IPS DF 6.9 (cell line): ENCODE results near the gene VEGFB.

ENCODE experiments used
- DNase-seq: peaks from one replicate; pipeline ENCODE4 v3.0.0-alpha.2; 2013; ENCODE audit warnings: low read depth, low spot score
- H3K27ac ChIP-seq: one replicate; pipeline ENCODE4 v1.5.1; 2013; ENCODE audit warnings: low read length, control low read depth
- H3K27me3 ChIP-seq: 2 replicates; pipeline ENCODE4 v1.6.1; 2013; ENCODE audit warnings: mild to moderate bottlenecking, low read length; ENCODE audit not compliant: control insufficient read depth, insufficient read depth
- H3K36me3 ChIP-seq: 2 replicates; pipeline ENCODE4 v1.6.1; 2013; ENCODE audit warnings: low read length; ENCODE audit not compliant: control insufficient read depth, insufficient read depth
- H3K4me1 ChIP-seq: 2 replicates; pipeline ENCODE4 v1.6.1; 2013; ENCODE audit warnings: low read length; ENCODE audit not compliant: control insufficient read depth, insufficient read depth
- H3K4me3 ChIP-seq: 2 replicates; pipeline ENCODE4 v1.5.1; 2013; ENCODE audit warnings: mild to moderate bottlenecking, low read length
- H3K9me3 ChIP-seq: 2 replicates; pipeline ENCODE4 v1.6.1; 2013; ENCODE audit warnings: low read length, inconsistent platforms; ENCODE audit not compliant: control insufficient read depth, insufficient read depth
- WGBS: extraction: QIAGEN DNeasy Blood & Tissue Kit; methylation state at CpG from one replicate; pipeline ENCODE4 v1.1.7; 2013; ENCODE audit warnings: mixed read lengths, missing lambda C conversion rate; ENCODE audit not compliant: insufficient read length, insufficient coverage; 5-methylcytosine and 5-hydroxymethylcytosine counted together

The VEGFB gene

DNA sequence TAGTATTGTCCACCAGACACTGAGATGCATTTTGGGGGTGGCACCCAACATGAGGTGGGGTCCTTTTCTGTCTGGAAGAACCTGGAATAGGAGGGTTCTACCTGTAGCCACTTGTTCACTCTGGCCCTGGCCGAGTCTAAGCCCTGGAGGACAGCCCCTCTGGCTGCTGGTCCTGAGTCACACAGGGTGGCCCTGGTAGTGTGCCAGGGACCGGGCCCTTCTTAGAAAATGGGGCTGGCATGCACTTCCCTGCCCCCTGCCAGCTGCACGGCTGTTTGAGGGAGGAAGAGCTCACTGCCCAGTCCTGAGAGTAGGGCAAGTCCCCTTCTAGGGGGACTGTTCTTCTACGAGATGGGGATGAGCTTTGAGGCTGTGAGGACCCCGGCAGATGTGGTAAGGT lies 19.1 kb downstream of the VEGFB start:
- no peaks in the 10 kb centered on the region for H3K27me3 ChIP-seq
- H3K4me1 ChIP-seq, result peaks cover 14% of the 10 kb centered on the region
- no peak overlapping the region for H3K4me3 ChIP-seq
- DNase-seq, result no peak
- H3K9me3 ChIP-seq, result no peaks in the 10 kb centered on the region
- no peak overlapping the region for H3K27ac ChIP-seq
- WGBS, result no CpG with 5 or more reads among the region's 5 CpGs
- H3K36me3 ChIP-seq, result peaks cover 28% of the 10 kb centered on the region

- H3K27ac ChIP-seq, result no peak overlapping the region
- WGBS, result no CpG with 5 or more reads among the region's 7 CpGs
These were observed 19.9 kb downstream of the VEGFB start for GRCh38 chr11:64254326-64254725.

DNA sequence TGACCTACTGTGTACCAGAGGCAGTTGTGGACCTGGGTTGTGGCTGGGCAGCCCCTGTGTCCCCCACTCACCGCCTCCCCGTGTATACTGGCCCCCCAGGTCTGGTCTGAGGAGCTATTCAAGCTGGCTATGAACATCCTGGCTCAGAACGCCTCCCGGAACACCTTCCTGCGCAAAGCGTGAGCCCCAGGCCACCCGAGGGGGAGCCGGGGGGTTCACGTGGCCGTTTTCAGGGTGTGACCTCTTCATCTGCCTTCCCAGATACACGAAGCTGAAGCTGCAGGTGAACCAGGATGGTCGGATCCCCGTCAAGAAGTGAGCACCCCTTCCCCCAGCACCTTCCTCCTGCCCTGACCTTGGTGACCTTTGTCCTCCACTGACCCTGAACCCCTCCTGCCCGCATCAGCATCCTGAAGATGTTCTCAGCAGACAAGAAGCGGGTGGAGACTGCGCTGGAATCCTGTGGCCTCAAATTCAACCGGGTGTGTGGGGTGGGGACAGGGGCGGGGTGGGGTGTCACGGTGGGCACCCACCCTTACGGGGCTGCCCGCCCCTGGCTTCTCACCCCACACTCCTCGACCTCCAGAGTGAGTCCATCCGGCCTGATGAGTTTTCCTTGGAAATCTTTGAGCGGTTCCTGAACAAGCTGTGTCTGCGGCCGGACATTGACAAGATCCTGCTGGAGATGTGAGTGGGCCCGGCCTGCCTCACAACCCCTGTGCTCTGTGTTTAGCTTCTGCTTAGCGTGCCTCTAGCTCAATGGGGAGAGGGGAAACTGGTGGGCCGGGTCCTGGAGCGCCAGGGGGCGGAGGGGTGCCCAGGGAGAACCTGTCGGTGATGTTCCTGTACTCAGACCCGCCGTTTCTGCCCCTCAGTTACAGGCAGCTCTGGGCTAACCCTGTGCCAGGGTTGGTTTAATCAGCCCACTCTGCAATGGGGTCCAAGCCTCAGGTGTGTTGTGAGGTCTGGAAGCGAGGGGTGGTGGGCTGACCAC lies 21.0 kb downstream of the VEGFB start:
- Histone ChIP-seq H3K4me1 (0 out of 2 replicates have a peak, but pooled peaks cover 4% of the 10 kb centered on the region), H3K36me3 (peaks cover 46% of the 10 kb centered on the region), H3K27ac (no peak overlapping the region), H3K9me3 (no peaks in the 10 kb centered on the region), H3K27me3 (no peaks in the 10 kb centered on the region), H3K4me3 (no peak overlapping the region)
- no peak for DNase-seq
- WGBS, result no CpG with 5 or more reads among the region's 35 CpGs

More at GRCh38 chr11:64254326-64254725, 19.9 kb downstream of the VEGFB start:
- Histone ChIP-seq H3K36me3 (peaks cover 36% of the 10 kb centered on the region), H3K27me3 (no peaks in the 10 kb centered on the region), H3K9me3 (no peaks in the 10 kb centered on the region), H3K4me1 (peaks cover 8% of the 10 kb centered on the region; the same call in 1 of the 2 replicates), H3K4me3 (no peak overlapping the region; the same call in 1 of the 2 replicates)
- DNase-seq, result no peak

GRCh38 chr11:64256300-64256699 lies 21.9 kb downstream of the VEGFB start:
- Histone ChIP-seq H3K27ac (no peak overlapping the region), H3K9me3 (no peaks in the 10 kb centered on the region), H3K27me3 (no peaks in the 10 kb centered on the region), H3K36me3 (peaks cover 49% of the 10 kb centered on the region), H3K4me3 (no peak overlapping the region), H3K4me1 (0 out of 2 replicates have a peak, but pooled peaks cover 4% of the 10 kb centered on the region)
- DNase-seq, result no peak
- no CpG with 5 or more reads among the region's 15 CpGs for WGBS

DNA sequence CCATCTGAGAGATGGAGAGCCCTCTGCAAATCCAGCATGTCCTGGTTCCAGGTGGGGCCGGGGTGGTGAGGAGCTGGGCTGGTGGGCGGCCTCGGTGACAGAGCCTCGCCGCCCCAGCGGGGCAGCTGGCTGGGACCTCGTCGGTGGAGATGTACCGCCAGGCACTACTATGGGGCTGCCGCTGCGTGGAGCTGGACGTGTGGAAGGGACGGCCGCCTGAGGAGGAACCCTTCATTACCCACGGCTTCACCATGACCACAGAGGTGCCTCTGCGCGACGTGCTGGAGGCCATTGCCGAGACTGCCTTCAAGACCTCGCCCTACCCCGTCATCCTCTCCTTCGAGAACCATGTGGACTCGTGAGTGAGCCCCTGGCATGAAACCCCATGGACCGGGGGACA lies 24.0 kb downstream of the VEGFB start:
- Histone ChIP-seq H3K9me3 (no peaks in the 10 kb centered on the region), H3K27me3 (no peaks in the 10 kb centered on the region), H3K36me3 (peaks cover 60% of the 10 kb centered on the region), H3K4me1 (no peaks in the 10 kb centered on the region), H3K4me3 (no peak overlapping the region), H3K27ac (no peak overlapping the region)
- no CpG with 5 or more reads among the region's 24 CpGs for WGBS
- DNase-seq, result no peak

GRCh38 chr11:64258946-64259532 lies 24.7 kb downstream of the VEGFB start:
- Histone ChIP-seq H3K27ac (no peak overlapping the region), H3K27me3 (no peaks in the 10 kb centered on the region), H3K4me1 (0 out of 2 replicates have a peak, but pooled peaks cover 1% of the 10 kb centered on the region), H3K4me3 (no peak overlapping the region), H3K36me3 (peaks cover 63% of the 10 kb centered on the region), H3K9me3 (no peaks in the 10 kb centered on the region)
- no CpG with 5 or more reads among the region's 32 CpGs for whole genome bisulfite sequencing
- DNase-seq, result no peak

DNA sequence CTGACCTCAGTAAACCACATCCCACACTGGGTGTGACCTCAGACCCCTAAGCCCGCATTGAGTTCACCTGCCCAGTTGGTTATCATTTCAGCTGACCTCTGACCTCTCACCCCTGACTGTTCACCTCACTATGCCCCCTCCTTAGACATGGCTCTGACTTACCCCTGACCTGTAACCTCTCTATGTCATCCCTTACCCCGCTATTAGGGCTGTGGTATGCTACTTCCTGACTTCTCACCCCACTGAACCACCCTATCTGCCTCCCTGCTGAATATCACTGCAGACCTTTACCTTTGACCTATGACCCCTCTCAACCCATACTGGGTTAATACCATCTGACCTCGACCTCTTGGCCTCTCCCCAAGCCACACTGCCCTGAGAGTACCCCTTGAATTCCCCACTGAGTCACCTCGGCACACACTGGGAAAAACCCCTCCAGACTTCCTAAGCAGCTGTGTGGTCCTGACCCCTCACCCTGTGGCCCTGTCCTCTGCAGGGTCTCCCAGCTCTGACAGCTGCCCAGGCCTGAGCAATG lies 25.2 kb downstream of the VEGFB start:
- Histone ChIP-seq H3K4me1 (0 out of 2 replicates have a peak, but pooled peaks cover 1% of the 10 kb centered on the region), H3K4me3 (no peak overlapping the region), H3K9me3 (no peaks in the 10 kb centered on the region), H3K27me3 (no peaks in the 10 kb centered on the region), H3K36me3 (peaks cover 62% of the 10 kb centered on the region), H3K27ac (no peak overlapping the region)
- no CpG with 5 or more reads among the region's 4 CpGs for WGBS
- DNase-seq, result no peak

DNA sequence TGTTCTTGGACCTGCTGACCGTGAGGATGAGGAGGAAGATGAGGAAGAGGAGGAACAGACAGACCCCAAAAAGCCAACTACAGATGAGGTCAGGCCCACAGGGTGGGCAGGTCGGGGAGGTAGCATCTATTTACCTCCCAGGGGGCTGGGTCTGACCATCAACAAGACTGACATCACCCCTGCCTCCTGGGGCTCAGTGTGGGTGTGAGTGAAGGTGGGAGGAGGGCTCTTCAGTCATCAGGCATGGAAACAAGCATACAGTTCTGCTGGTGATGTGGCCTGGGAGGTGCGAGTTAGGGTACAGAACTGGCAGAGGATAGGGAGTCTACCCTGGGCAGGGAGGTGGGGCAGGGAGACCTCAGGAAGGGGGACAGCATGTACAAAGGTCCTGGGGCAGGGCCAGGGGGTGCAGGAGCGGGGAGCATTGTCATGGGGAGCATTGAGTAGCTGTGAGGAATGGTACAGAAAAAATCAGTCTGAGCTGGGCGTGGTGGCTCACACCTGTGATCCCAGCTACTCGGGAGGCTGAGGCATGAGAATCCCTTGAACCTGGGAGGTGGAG lies 25.8 kb downstream of the VEGFB start:
- peaks cover 58% of the 10 kb centered on the region for H3K36me3 ChIP-seq
- no peak overlapping the region for H3K27ac ChIP-seq
- WGBS, result no CpG with 5 or more reads among the region's 6 CpGs
- DNase-seq, result no peak
- no peaks in the 10 kb centered on the region for H3K9me3 ChIP-seq
- no peaks in the 10 kb centered on the region for H3K27me3 ChIP-seq
- 0 out of 2 replicates have a peak, but pooled peaks cover 1% of the 10 kb centered on the region for H3K4me1 ChIP-seq
- H3K4me3 ChIP-seq, result no peak overlapping the region

DNA sequence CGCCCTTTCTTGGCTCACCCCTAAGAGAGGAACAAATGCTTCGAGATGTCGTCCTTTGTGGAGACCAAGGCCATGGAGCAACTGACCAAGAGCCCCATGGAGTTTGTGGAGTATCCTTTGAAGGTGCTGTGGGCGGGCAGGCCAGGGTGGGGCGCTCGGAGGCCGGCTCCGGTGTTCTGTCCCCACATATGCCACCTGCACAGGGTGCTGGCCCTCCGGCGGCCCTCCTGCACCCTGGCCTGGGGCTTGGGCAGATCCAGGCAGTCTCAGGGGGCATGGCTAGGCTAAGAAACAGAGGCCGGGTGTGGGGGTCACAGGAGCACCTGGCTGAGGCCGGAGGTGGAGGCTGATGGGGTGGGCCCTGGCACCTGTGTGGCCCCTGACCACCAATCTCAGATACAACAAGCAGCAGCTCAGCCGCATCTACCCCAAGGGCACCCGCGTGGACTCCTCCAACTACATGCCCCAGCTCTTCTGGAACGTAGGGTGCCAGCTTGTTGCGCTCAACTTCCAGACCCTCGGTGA lies 27.2 kb downstream of the VEGFB start:
- no CpG with 5 or more reads among the region's 18 CpGs for WGBS
- no peak overlapping the region for H3K4me3 ChIP-seq
- DNase-seq, result no peak
- no peak overlapping the region for H3K27ac ChIP-seq
- no peaks in the 10 kb centered on the region for H3K27me3 ChIP-seq
- H3K36me3 ChIP-seq, result peaks cover 59% of the 10 kb centered on the region
- H3K9me3 ChIP-seq, result no peaks in the 10 kb centered on the region
- H3K4me1 ChIP-seq, result 0 out of 2 replicates have a peak, but pooled peaks cover 1% of the 10 kb centered on the region
